ENCODE data around the gene FAF1.

DNA sequence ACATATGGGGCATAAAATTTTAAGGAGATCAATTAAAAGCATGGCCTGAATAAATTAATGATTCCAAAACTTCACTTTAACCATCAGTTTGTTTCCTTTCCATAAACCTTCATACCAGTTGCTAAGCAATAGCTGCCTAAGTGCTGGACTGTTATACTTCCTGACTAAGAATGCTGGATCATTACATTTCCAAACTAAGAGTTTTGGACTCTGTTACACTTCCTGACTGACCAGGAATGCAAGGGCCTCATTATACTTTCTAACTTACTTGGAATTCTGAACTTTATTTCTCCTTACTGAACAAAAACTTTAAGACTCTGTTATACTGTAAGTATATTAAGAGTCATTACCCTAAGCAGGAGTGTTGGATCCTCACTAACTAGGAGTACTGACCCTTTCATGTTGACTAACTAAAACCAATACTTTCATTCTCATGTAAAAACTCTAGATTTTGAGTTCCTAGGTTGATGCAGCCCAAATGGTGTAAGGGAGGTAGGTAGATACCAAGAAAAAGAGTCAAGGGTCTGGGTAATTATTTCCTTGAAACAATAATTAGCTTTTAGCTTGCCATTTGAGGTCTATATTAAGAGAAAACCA lies 118.2 kb downstream of the FAF1 start:
- TF ChIP-seq, protein P1, sequence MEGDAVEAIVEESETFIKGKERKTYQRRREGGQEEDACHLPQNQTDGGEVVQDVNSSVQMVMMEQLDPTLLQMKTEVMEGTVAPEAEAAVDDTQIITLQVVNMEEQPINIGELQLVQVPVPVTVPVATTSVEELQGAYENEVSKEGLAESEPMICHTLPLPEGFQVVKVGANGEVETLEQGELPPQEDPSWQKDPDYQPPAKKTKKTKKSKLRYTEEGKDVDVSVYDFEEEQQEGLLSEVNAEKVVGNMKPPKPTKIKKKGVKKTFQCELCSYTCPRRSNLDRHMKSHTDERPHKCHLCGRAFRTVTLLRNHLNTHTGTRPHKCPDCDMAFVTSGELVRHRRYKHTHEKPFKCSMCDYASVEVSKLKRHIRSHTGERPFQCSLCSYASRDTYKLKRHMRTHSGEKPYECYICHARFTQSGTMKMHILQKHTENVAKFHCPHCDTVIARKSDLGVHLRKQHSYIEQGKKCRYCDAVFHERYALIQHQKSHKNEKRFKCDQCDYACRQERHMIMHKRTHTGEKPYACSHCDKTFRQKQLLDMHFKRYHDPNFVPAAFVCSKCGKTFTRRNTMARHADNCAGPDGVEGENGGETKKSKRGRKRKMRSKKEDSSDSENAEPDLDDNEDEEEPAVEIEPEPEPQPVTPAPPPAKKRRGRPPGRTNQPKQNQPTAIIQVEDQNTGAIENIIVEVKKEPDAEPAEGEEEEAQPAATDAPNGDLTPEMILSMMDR (IDR thresholded peaks at IDR 0.05; ENCODE audit: control extremely low read depth in 1 of 3, insufficient read depth in 1 of 3, low read depth in 1 of 3, low read length in 3 of 3), result no peak
- no peak for TF ChIP-seq POLR2A (IDR thresholded peaks at IDR 0.05; ENCODE audit: control extremely low read depth in 1 of 2, low read depth in 2 of 2, low read length in 2 of 2)
- no peak for TF ChIP-seq EP300 (IDR thresholded peaks at IDR 0.05; ENCODE audit: borderline replicate concordance in 1 of 2, low read depth in 2 of 2, low read length in 2 of 2)
- TF ChIP-seq JUND (IDR thresholded peaks at IDR 0.05; ENCODE audit: low read length), result no peak
- TF ChIP-seq TAF1 (IDR thresholded peaks at IDR 0.05; ENCODE audit: low read depth, low read length), result no peak
- no peak for TF ChIP-seq ASH2L (IDR thresholded peaks at IDR 0.05; ENCODE audit: low read length)
- TF ChIP-seq POLR2AphosphoS5 (IDR thresholded peaks at IDR 0.05; ENCODE audit: low read depth, low read length), result no peak
- TF ChIP-seq, protein P2, sequence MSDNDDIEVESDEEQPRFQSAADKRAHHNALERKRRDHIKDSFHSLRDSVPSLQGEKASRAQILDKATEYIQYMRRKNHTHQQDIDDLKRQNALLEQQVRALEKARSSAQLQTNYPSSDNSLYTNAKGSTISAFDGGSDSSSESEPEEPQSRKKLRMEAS (IDR thresholded peaks at IDR 0.05), result no peak
- TF ChIP-seq KDM4A (IDR thresholded peaks at IDR 0.05; ENCODE audit: low read depth, low read length, severe bottlenecking), result no peak
- no peak for TF ChIP-seq ZNF274 (IDR thresholded peaks at IDR 0.05; ENCODE audit: borderline replicate concordance, extremely low read depth, low read length)
- TF ChIP-seq, protein P3, sequence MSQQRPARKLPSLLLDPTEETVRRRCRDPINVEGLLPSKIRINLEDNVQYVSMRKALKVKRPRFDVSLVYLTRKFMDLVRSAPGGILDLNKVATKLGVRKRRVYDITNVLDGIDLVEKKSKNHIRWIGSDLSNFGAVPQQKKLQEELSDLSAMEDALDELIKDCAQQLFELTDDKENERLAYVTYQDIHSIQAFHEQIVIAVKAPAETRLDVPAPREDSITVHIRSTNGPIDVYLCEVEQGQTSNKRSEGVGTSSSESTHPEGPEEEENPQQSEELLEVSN (IDR thresholded peaks at IDR 0.05), result no peak
- no peak for TF ChIP-seq EZH2 (IDR thresholded peaks at IDR 0.05; ENCODE audit: low read depth, low read length, severe bottlenecking)
- TF ChIP-seq SRF (IDR thresholded peaks at IDR 0.05; ENCODE audit: low read depth, low read length), result no peak

Measured in H1 (cell line).